GM18517 (cell line): Measurements from ENCODE around the gene IDI2.

Experiments
- ATAC-seq: cut with Tn5 transposase; IDR thresholded peaks from one replicate; pipeline ENCODE4 v1.9.1; 2021; ENCODE audit warnings: mild to moderate bottlenecking, moderate library complexity; ENCODE audit not compliant: unreplicated experiment

Gene IDI2

GRCh38 chr10:983971-984655 lies 41.5 kb downstream of the IDI2 start:
- no peak for ATAC-seq

GRCh38 chr10:983401-983800 lies 42.3 kb downstream of the IDI2 start:
- ATAC-seq, result no peak

- ATAC-seq, result no peak
These were observed 45.1 kb downstream of the IDI2 start for GRCh38 chr10:980468-981093.

- ATAC-seq, result no peak
These were observed 46.7 kb downstream of the IDI2 start for GRCh38 chr10:978826-979421.

- ATAC-seq, result no peak
These were observed 49.3 kb downstream of the IDI2 start for GRCh38 chr10:976316-976715.

- no peak for ATAC-seq
These were observed 50.9 kb downstream of the IDI2 start for GRCh38 chr10:974785-975074.

- ATAC-seq, result no peak
These were observed 51.4 kb downstream of the IDI2 start for GRCh38 chr10:974038-974784.

GRCh38 chr10:972763-973162 lies 52.9 kb downstream of the IDI2 start:
- no peak for ATAC-seq

GRCh38 chr10:971613-972012 lies 54.0 kb downstream of the IDI2 start:
- no peak for ATAC-seq

- no peak for ATAC-seq
These were observed 54.5 kb downstream of the IDI2 start for GRCh38 chr10:971150-971542.

GRCh38 chr10:970311-971149 lies 55.1 kb downstream of the IDI2 start:
- ATAC-seq, result no peak

GRCh38 chr10:969473-970150 lies 56.0 kb downstream of the IDI2 start:
- ATAC-seq, result no peak
